K562 (cell line): ENCODE measurements around the gene MARCHF9.

Experiments used
- ATF3 ChIP-seq, 2 experiments: fragments of 450-650 bp in 1 of 2; sonication (generic) in 1 of 2; formaldehyde crosslinking in 1 of 2; IDR thresholded peaks in 1 of 2; conservative IDR thresholded peaks in 1 of 2; 2 replicates each; pipeline versions ENCODE4 v1.6.1 to v1.8.1; 2016 to 2023; ENCODE audit warnings: mild to moderate bottlenecking in 2 of 2, moderate library complexity in 2 of 2, inconsistent platforms in 1 of 2, missing genetic modification reagents in 1 of 2
- CREM ChIP-seq: IDR thresholded peaks from 2 replicates; pipeline ENCODE4 v1.6.1; 2014; ENCODE audit warnings: antibody characterized with exemption, low read depth
- DACH1 ChIP-seq: fragments of 450-650 bp; IDR thresholded peaks from 2 replicates; pipeline ENCODE4 v1.6.1; 2018; ENCODE audit not compliant: partially characterized antibody
- EGR1 ChIP-seq: fragments of 450-650 bp; conservative IDR thresholded peaks from 2 replicates; pipeline ENCODE4 v1.6.1; 2017; ENCODE audit warnings: mild to moderate bottlenecking
- MAX ChIP-seq: sonication (generic); formaldehyde crosslinking; IDR thresholded peaks from 2 replicates; pipeline ENCODE4 v1.9.0; 2022; ENCODE audit warnings: mild to moderate bottlenecking, missing genetic modification reagents
- MAZ ChIP-seq, 2 experiments: fragments of 450-650 bp in 1 of 2; sonication (generic) in 1 of 2; formaldehyde crosslinking; IDR thresholded peaks in 1 of 2; conservative IDR thresholded peaks in 1 of 2; 2 replicates each; pipeline versions ENCODE4 v1.4.0 to v1.5.0; 2020; ENCODE audit warnings: mild to moderate bottlenecking in 1 of 2, missing genetic modification reagents in 1 of 2
- MTA3 ChIP-seq: fragments of 450-650 bp; formaldehyde crosslinking; IDR thresholded peaks from 2 replicates; pipeline ENCODE4 v1.6.1; 2017; ENCODE audit warnings: mild to moderate bottlenecking, borderline replicate concordance
- RFX7 ChIP-seq: fragments of 250-450 bp; sonication (Bioruptor Pico); IDR thresholded peaks from 2 replicates; pipeline ENCODE4 v1.5.1; 2021; ENCODE audit warnings: mild to moderate bottlenecking
- SIN3A ChIP-seq, 2 experiments: fragments of 150-350 bp in 1 of 2; IDR thresholded peaks; 2 replicates each; pipeline ENCODE4 v1.6.1; 2011 to 2016; ENCODE audit warnings: borderline replicate concordance in 2 of 2, low read depth in 2 of 2, low read length in 2 of 2, mild to moderate bottlenecking in 2 of 2, moderate library complexity in 2 of 2; ENCODE audit not compliant: control insufficient read depth in 1 of 2
- SIRT6 ChIP-seq: IDR thresholded peaks from one replicate; pipeline ENCODE4 v1.6.1; 2012; ENCODE audit warnings: low read depth, mild to moderate bottlenecking, control low read depth, inconsistent platforms, low read length, moderate library complexity
- TAF15 ChIP-seq: fragments of 200-400 bp; formaldehyde crosslinking; IDR thresholded peaks from 2 replicates; pipeline ENCODE4 v1.6.1; 2017; ENCODE audit warnings: mild to moderate bottlenecking, low read depth, low read length, moderate library complexity
- ZNF121 ChIP-seq: sonication (generic); formaldehyde crosslinking; conservative IDR thresholded peaks from 2 replicates; pipeline ENCODE4 v1.8.0; 2022; ENCODE audit warnings: missing genetic modification reagents
- ZNF224 ChIP-seq: sonication (generic); formaldehyde crosslinking; IDR thresholded peaks from 2 replicates; pipeline ENCODE4 v1.8.0; 2022; ENCODE audit warnings: mild to moderate bottlenecking, missing genetic modification reagents
- ZNF639 ChIP-seq, 2 experiments: fragments of 200-800 bp in 1 of 2; sonication (Bioruptor generic) in 1 of 2; sonication (generic) in 1 of 2; formaldehyde crosslinking in 1 of 2; IDR thresholded peaks in 1 of 2; conservative IDR thresholded peaks in 1 of 2; 2 replicates each; pipeline versions ENCODE4 v1.5.0 to v1.6.1; 2016 to 2020; ENCODE audit warnings: missing compliant biosample characterization in 1 of 2, missing genetic modification characterization in 1 of 2, missing genetic modification reagents in 1 of 2

- TF ChIP-seq CREM (no peak), ZNF224 (CRISPR knock-in tag) (no peak), ZNF121 (CRISPR knock-in tag) (no peak), RFX7 (CRISPR knock-in tag) (no peak), EGR1 (no peak), MTA3 (no peak), MAX (CRISPR knock-in tag) (no peak), ATF3 (IDR thresholded peaks at IDR 0.05) (no peak), ATF3 (CRISPR knock-in tag; conservative IDR thresholded peaks at IDR 0.05) (no peak), SIN3A (IDR thresholded peaks at IDR 0.05; ENCODE audit: borderline replicate concordance in 2 of 2, control insufficient read depth in 1 of 2, low read depth in 2 of 2, low read length in 2 of 2) (no peak), SIRT6 (no peak), ZNF639 (CRISPR knock-in tag; conservative IDR thresholded peaks at IDR 0.05 in 1 of 2, IDR thresholded peaks at IDR 0.05 in 1 of 2) (no peak), DACH1 (no peak), TAF15 (no peak), MAZ (CRISPR knock-in tag; conservative IDR thresholded peaks at IDR 0.05 in 1 of 2, IDR thresholded peaks at IDR 0.05 in 1 of 2) (no peak)
Measured at GRCh38 chr12:57724003-57724935, 30.6 kb upstream of the MARCHF9 start.
